PC-9 (cell line): Measurements from ENCODE around the gene DIRAS1. TPM values are rescaled to one million over a fixed set of nuclear protein-coding genes. Genes with fewer than 3 reads are reported as not detected.

ENCODE experiments used
- BruUV-seq: library from RNA; stranded (reverse); fragments of 400-500 nt; replicated peaks from 2 replicates; lab custom pipeline; 2021; lab: Mats Ljungman, UMichigan
- CTCF ChIA-PET: fragments of 300-600 bp; sonication (Branson Sonifier 250); formaldehyde crosslinking; loops from one replicate; lab custom pipeline; 2022; ENCODE audit warnings: antibody characterized with exemption; lab: Charles Lee
- POLR2A ChIA-PET: fragments of 300-600 bp; sonication (Branson Sonifier 250); formaldehyde crosslinking; loops from one replicate; lab custom pipeline; 2022; ENCODE audit warnings: antibody characterized with exemption; ENCODE audit not compliant: unreplicated experiment; lab: Charles Lee
- DNase-seq, 2 experiments: peaks; one replicate each; pipeline versions ENCODE4 v3.0.0 to v3.0.0-alpha.2; 2015 to 2022; ENCODE audit warnings: mixed read lengths in 1 of 2
- H2AFZ ChIP-seq: fragments of 200-600 bp; sonication (generic); 2 replicates; pipeline ENCODE4 v1.8.1; 2017; ENCODE audit warnings: antibody characterized with exemption
- H3F3A ChIP-seq: fragments of 200-600 bp; sonication (generic); 2 replicates; pipeline ENCODE4 v1.8.1; 2017; ENCODE audit warnings: antibody characterized with exemption, mild to moderate bottlenecking, low read depth; ENCODE audit not compliant: insufficient read depth
- H3K27ac ChIP-seq: fragments of 200-600 bp; sonication (generic); 2 replicates; pipeline ENCODE4 v1.6.1; 2016; ENCODE audit warnings: mixed run types
- H3K27me3 ChIP-seq: fragments of 200-600 bp; sonication (generic); 2 replicates; pipeline ENCODE4 v1.6.1; 2016; ENCODE audit warnings: low read depth, mixed run types; ENCODE audit not compliant: insufficient read depth
- H3K36me3 ChIP-seq: fragments of 200-600 bp; sonication (generic); 2 replicates; pipeline ENCODE4 v1.6.1; 2016; ENCODE audit warnings: low read depth, mixed run types
- H3K4me1 ChIP-seq: fragments of 200-600 bp; sonication (generic); replicated peaks from 2 replicates; pipeline ENCODE4 v1.6.1; 2016; ENCODE audit warnings: mixed run types; ENCODE audit not compliant: insufficient read depth
- H3K4me2 ChIP-seq: fragments of 200-600 bp; sonication (generic); 2 replicates; pipeline ENCODE4 v1.6.1; 2017; ENCODE audit warnings: mixed run types
- H3K4me3 ChIP-seq: fragments of 200-600 bp; sonication (generic); 2 replicates; pipeline ENCODE4 v1.6.1; 2016; ENCODE audit warnings: mixed run types
- H3K79me2 ChIP-seq: fragments of 200-600 bp; sonication (generic); 2 replicates; pipeline ENCODE4 v1.6.1; 2017; ENCODE audit warnings: low read depth, mixed run types
- H3K9me2 ChIP-seq: fragments of 200-600 bp; sonication (generic); 2 replicates; pipeline ENCODE4 v1.8.1; 2017; ENCODE audit warnings: mild to moderate bottlenecking; ENCODE audit not compliant: insufficient read depth
- H3K9me3 ChIP-seq: fragments of 200-600 bp; sonication (generic); 2 replicates; pipeline ENCODE4 v1.8.1; 2016; ENCODE audit warnings: low read depth; ENCODE audit not compliant: insufficient read depth
- H4K20me1 ChIP-seq: fragments of 200-600 bp; sonication (generic); 2 replicates; pipeline ENCODE4 v1.8.1; 2017; ENCODE audit not compliant: insufficient read depth
- EZH2 ChIP-seq: fragments of 200-600 bp; sonication (generic); IDR thresholded peaks from 2 replicates; pipeline ENCODE4 v1.8.0; 2017; ENCODE audit warnings: antibody characterized with exemption, low read depth
- intact Hi-C: fragments of 100-400 bp; cut with micrococcal nuclease; formaldehyde crosslinking; loops from one replicate; pipeline ENCODE4 v1.10.0; 2022; ENCODE audit not compliant: unreplicated experiment
- total RNA-seq: library from RNA; stranded (reverse); gene quantifications from 2 replicates; pipeline ENCODE4 v1.2.3, GENCODE V29; 2021
- TF ChIP-seq, protein P1 (sequence below): fragments of 200-600 bp; sonication (generic); conservative IDR thresholded peaks from 2 replicates; pipeline ENCODE4 v1.6.1; 2017; ENCODE audit warnings: mixed run types, antibody characterized with exemption, mild to moderate bottlenecking, moderate library complexity

Gene DIRAS1
- total RNA-seq, 1 experiment from 2014 or later, result 0.57 TPM

DNA sequence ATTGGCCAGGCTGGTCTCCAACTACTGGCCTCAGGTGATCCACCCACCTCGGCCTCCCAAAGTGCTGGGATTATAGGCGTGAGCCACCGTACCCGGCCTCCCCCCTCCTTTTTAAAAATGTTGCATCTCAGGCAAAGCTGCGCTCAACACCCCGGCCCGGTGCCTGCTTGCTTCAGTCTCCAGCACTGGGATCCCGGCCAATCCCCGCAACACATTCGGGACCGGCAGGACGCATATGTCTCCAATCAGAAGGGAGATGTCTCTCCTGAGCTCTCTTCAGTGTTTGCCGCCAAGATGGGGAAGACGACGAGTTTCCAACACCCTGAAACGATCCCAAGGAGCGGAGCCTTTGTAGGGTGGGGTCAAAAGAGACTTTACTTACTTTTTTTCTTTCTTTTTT is 34.8 kb downstream of the DIRAS1 start:
- intact Hi-C loops, result no loop called here
- H3K4me2 ChIP-seq, result no peak overlapping the region
- POLR2A ChIA-PET, result no interaction called here

DNA sequence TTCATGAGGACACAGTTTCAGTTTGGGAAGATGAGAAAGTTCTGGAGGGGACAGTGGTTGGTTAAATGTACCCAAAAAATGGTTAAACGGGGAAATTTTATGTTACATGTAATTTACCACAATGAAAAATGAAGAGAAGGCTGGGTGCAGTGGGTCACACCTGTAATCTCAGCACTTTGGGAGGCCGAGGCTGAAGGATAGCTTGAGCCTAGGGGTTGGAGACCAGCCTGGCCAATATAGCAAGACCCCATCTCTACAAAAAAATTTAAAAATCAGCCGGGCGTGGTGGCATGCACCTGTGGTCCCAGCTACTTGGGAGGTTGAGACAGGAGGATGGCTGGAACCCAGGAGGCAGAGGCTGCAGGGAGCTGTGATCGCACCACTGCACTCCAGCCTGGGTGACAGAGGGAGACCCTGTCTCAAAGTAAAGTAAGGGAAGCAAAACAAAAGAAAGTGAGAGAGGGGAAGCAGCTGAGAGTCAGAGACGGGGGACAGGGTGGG is 35.9 kb downstream of the DIRAS1 start:
- no peaks in the 10 kb centered on the region for H3F3A ChIP-seq
- no peaks in the 10 kb centered on the region for H3K36me3 ChIP-seq
- intact Hi-C loops, result no loop called here
- H2AFZ ChIP-seq, result no peak overlapping the region
- BruUV-seq, result no TSS peak
- POLR2A ChIA-PET, result no interaction called here
- no peaks in the 10 kb centered on the region for H3K79me2 ChIP-seq
- CTCF ChIA-PET, result no interaction called here
- no peaks in the 10 kb centered on the region for H3K27me3 ChIP-seq
- no peaks in the 10 kb centered on the region for H3K9me2 ChIP-seq
- H3K4me3 ChIP-seq, result no peak overlapping the region
- no peak for TF ChIP-seq EZH2
- TF ChIP-seq, protein P1, sequence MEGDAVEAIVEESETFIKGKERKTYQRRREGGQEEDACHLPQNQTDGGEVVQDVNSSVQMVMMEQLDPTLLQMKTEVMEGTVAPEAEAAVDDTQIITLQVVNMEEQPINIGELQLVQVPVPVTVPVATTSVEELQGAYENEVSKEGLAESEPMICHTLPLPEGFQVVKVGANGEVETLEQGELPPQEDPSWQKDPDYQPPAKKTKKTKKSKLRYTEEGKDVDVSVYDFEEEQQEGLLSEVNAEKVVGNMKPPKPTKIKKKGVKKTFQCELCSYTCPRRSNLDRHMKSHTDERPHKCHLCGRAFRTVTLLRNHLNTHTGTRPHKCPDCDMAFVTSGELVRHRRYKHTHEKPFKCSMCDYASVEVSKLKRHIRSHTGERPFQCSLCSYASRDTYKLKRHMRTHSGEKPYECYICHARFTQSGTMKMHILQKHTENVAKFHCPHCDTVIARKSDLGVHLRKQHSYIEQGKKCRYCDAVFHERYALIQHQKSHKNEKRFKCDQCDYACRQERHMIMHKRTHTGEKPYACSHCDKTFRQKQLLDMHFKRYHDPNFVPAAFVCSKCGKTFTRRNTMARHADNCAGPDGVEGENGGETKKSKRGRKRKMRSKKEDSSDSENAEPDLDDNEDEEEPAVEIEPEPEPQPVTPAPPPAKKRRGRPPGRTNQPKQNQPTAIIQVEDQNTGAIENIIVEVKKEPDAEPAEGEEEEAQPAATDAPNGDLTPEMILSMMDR, result no peak
- no peak for DNase-seq
- H4K20me1 ChIP-seq, result no peaks in the 10 kb centered on the region
- no peaks in the 10 kb centered on the region for H3K9me3 ChIP-seq
- no peak overlapping the region for H3K4me2 ChIP-seq
- no peak overlapping the region for H3K27ac ChIP-seq
- H3K4me1 ChIP-seq, result no peaks in the 10 kb centered on the region

More for the DNA sequence above, 34.8 kb downstream of the DIRAS1 start:
- DNase-seq, result no peak
- H3K4me1 ChIP-seq, result no peaks in the 10 kb centered on the region
- H4K20me1 ChIP-seq, result no peaks in the 10 kb centered on the region
- H3K9me2 ChIP-seq, result no peaks in the 10 kb centered on the region
- TF ChIP-seq EZH2, result no peak
- TF ChIP-seq, protein P1, result no peak
- H3K36me3 ChIP-seq, result no peaks in the 10 kb centered on the region
- no peaks in the 10 kb centered on the region for H3K79me2 ChIP-seq
- H3K9me3 ChIP-seq, result no peaks in the 10 kb centered on the region
- no peaks in the 10 kb centered on the region for H3F3A ChIP-seq
- no peaks in the 10 kb centered on the region for H3K27me3 ChIP-seq
- no peak overlapping the region for H3K4me3 ChIP-seq
- no TSS peak for BruUV-seq
- CTCF ChIA-PET, result no interaction called here
- no peak overlapping the region for H2AFZ ChIP-seq
- H3K27ac ChIP-seq, result no peak overlapping the region

DNA sequence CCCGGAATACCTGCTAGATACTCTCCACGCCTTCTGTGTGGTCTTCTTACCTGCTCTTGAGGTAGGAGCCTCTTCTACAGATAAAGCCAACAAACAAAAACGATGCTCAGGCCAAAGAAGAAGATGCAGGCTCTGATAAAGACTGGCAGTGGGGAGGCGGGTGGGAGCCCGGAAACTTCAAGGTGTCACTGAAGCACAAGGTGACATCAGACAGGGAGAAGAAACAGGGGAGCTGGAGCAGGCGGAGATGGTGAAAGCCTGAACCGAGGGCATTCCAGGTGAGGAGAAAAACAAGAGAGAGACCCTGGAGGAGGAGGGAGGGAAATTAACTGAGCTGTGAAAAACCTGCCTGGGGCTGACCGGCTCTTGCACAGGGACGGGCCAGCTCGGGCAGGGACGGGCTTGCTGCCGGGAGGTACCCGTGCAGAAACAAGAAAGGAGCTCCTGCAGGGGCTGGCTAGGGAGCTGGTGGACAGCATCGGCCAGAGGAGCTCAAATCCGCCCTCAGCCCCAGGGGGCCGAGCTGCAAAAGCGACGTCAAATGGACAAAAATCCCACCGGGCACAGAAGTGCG is 37.7 kb downstream of the DIRAS1 start:
- H2AFZ ChIP-seq, result no peak overlapping the region
- no peaks in the 10 kb centered on the region for H3K79me2 ChIP-seq
- no peaks in the 10 kb centered on the region for H3K9me2 ChIP-seq
- ChIA-PET POLR2A (interaction anchor here (0.6 kb wide), 1 partner anchor 244 kb away, joined by 9 read pairs; no protein-coding TSS in a partner anchor), CTCF (no interaction called here)
- H3K27ac ChIP-seq, result no peak overlapping the region
- H3K4me2 ChIP-seq, result no peak overlapping the region
- H3K4me3 ChIP-seq, result no peak overlapping the region
- H3K36me3 ChIP-seq, result no peaks in the 10 kb centered on the region
- TF ChIP-seq, protein P1, result no peak
- TF ChIP-seq EZH2, result no peak
- H3K27me3 ChIP-seq, result 0 out of 2 replicates have a peak, but pooled peaks cover under 1% of the 10 kb centered on the region
- intact Hi-C loops, result no loop called here
- no peaks in the 10 kb centered on the region for H4K20me1 ChIP-seq
- BruUV-seq, result no TSS peak
- no peaks in the 10 kb centered on the region for H3K9me3 ChIP-seq
- no peaks in the 10 kb centered on the region for H3K4me1 ChIP-seq
- no peak for DNase-seq
- no peaks in the 10 kb centered on the region for H3F3A ChIP-seq
